GM23338 (cell line): Measurements from ENCODE around the gene ACOD1. TPM values are rescaled to one million over a fixed set of nuclear protein-coding genes. Genes with fewer than 3 reads are reported as not detected.

Experiments
- ATAC-seq: fragments of 200-7000 bp; cut with Tn5 transposase; 3 replicates; pipeline ENCODE4 v1.9.1; 2020
- DNase-seq: peaks from one replicate; pipeline ENCODE4 v3.0.0-alpha.2; 2015; ENCODE audit warnings: low spot score
- H2AFZ ChIP-seq: fragments of 200-600 bp; sonication (generic); 2 replicates; pipeline ENCODE4 v1.8.0; 2016; ENCODE audit warnings: antibody characterized with exemption, mild to moderate bottlenecking, moderate library complexity
- H3F3A ChIP-seq: fragments of 200-600 bp; sonication (generic); replicated peaks from 2 replicates; pipeline ENCODE4 v1.8.0; 2017; ENCODE audit warnings: antibody characterized with exemption, mixed run types, low read depth
- H3K27ac ChIP-seq: fragments of 200-600 bp; sonication (generic); 2 replicates; pipeline ENCODE4 v1.6.1; 2016; ENCODE audit warnings: low read depth
- H3K27me3 ChIP-seq: fragments of 200-600 bp; sonication (generic); 2 replicates; pipeline ENCODE4 v1.8.0; 2016; ENCODE audit warnings: mild to moderate bottlenecking, mixed run types, moderate library complexity; ENCODE audit not compliant: insufficient read depth
- H3K36me3 ChIP-seq: fragments of 200-600 bp; sonication (generic); 2 replicates; pipeline ENCODE4 v1.8.0; 2016; ENCODE audit warnings: mild to moderate bottlenecking; ENCODE audit not compliant: insufficient read depth
- H3K4me1 ChIP-seq: fragments of 200-600 bp; sonication (generic); 2 replicates; pipeline ENCODE4 v1.8.0; 2016; ENCODE audit warnings: mild to moderate bottlenecking, moderate library complexity; ENCODE audit not compliant: insufficient read depth
- H3K4me2 ChIP-seq: fragments of 200-600 bp; sonication (generic); 2 replicates; pipeline ENCODE4 v1.7.1; 2017; ENCODE audit warnings: mixed run types
- H3K4me3 ChIP-seq: fragments of 200-600 bp; sonication (generic); 2 replicates; pipeline ENCODE4 v1.6.1; 2016; ENCODE audit warnings: mixed run types
- H3K79me2 ChIP-seq: fragments of 200-600 bp; sonication (generic); replicated peaks from 2 replicates; pipeline ENCODE4 v1.8.0; 2017; ENCODE audit warnings: mild to moderate bottlenecking; ENCODE audit not compliant: insufficient read depth
- H3K9me2 ChIP-seq: fragments of 200-600 bp; sonication (generic); 2 replicates; pipeline ENCODE4 v1.8.0; 2017; ENCODE audit not compliant: insufficient read depth
- H4K20me1 ChIP-seq: fragments of 200-600 bp; sonication (generic); replicated peaks from 2 replicates; pipeline ENCODE4 v1.8.0; 2017; ENCODE audit warnings: mild to moderate bottlenecking; ENCODE audit not compliant: insufficient read depth
- H3K27ac Mint-ChIP-seq: 2 replicates; pipeline ENCODE4 v1.8.0; 2020; ENCODE audit warnings: inconsistent platforms, mild to moderate bottlenecking, moderate library complexity, mixed read lengths
- H3K27me3 Mint-ChIP-seq: 3 replicates; pipeline ENCODE4 v1.8.0; 2022; ENCODE audit warnings: low read depth, mild to moderate bottlenecking, moderate library complexity, mixed read lengths, inconsistent platforms; ENCODE audit not compliant: insufficient read depth, poor library complexity
- H3K36me3 Mint-ChIP-seq: 3 replicates; pipeline ENCODE4 v1.8.0; 2021; ENCODE audit warnings: low read depth, mild to moderate bottlenecking, inconsistent platforms, moderate library complexity, mixed read lengths
- H3K4me1 Mint-ChIP-seq: 3 replicates; pipeline ENCODE4 v1.8.0; 2020; ENCODE audit warnings: mild to moderate bottlenecking, inconsistent platforms, mixed read lengths
- H3K4me3 Mint-ChIP-seq: 3 replicates; pipeline ENCODE4 v1.8.0; 2021; ENCODE audit warnings: moderate library complexity, mild to moderate bottlenecking, inconsistent platforms, mixed read lengths
- H3K9me3 Mint-ChIP-seq: 3 replicates; pipeline ENCODE4 v1.8.0; 2020; ENCODE audit warnings: moderate library complexity, mild to moderate bottlenecking, inconsistent platforms, mixed read lengths
- CREB1 ChIP-seq: fragments of 250-450 bp; sonication (Bioruptor Pico); IDR thresholded peaks from 2 replicates; pipeline ENCODE4 v1.5.0; 2020; ENCODE audit warnings: low read depth, mild to moderate bottlenecking, moderate library complexity
- EZH2phosphoT487 ChIP-seq: fragments of 200-600 bp; sonication (generic); IDR thresholded peaks from one replicate; pipeline ENCODE4 v1.8.1; 2018; ENCODE audit warnings: antibody characterized with exemption; ENCODE audit not compliant: unreplicated experiment
- JUNB ChIP-seq: IDR thresholded peaks from one replicate; pipeline ENCODE4 v1.6.1; 2016; ENCODE audit warnings: antibody characterized with exemption; ENCODE audit not compliant: unreplicated experiment
- POLR2AphosphoS5 ChIP-seq: IDR thresholded peaks from 2 replicates; pipeline ENCODE4 v1.6.1; 2016; ENCODE audit warnings: antibody characterized with exemption, low read depth
- ZNF114 ChIP-seq: fragments of 250-450 bp; sonication (Bioruptor Pico); IDR thresholded peaks from 2 replicates; pipeline ENCODE4 v1.5.0; 2020; ENCODE audit warnings: mild to moderate bottlenecking, moderate library complexity
- ZNF331 ChIP-seq: fragments of 250-450 bp; sonication (Bioruptor Pico); IDR thresholded peaks from 2 replicates; pipeline ENCODE4 v1.5.0; 2020; ENCODE audit warnings: low read depth, mild to moderate bottlenecking, moderate library complexity
- polyA plus RNA-seq: library from polyadenylated mRNA; unstranded; fragments of >200 nt; fragmentation: Nextera tagmentation; extraction: Ambion mirVana; gene quantifications from 2 replicates; pipeline ENCODE4 v1.2.1, GENCODE V29; 2016
- total RNA-seq: library from RNA; depleted of rRNA; stranded (reverse); fragments of >200 nt; shearing (Covaris generic); gene quantifications from 2 replicates; pipeline ENCODE4 v1.2.3, GENCODE V29; 2014
- TF ChIP-seq, protein P1 (sequence below), 2 experiments: fragments of 200-600 bp in 1 of 2; sonication (generic) in 1 of 2; conservative IDR thresholded peaks; 2 replicates each; pipeline versions ENCODE4 v1.5.1 to v1.6.1; 2016 to 2017; ENCODE audit warnings: antibody characterized with exemption in 2 of 2, low read depth in 2 of 2, mild to moderate bottlenecking in 2 of 2, moderate library complexity in 1 of 2
- TF ChIP-seq, protein P2 (sequence below): fragments of 250-450 bp; sonication (Bioruptor Pico); IDR thresholded peaks from 2 replicates; pipeline ENCODE4 v1.5.0; 2020; ENCODE audit warnings: mild to moderate bottlenecking, moderate library complexity
- TF ChIP-seq, protein P3 (sequence below): IDR thresholded peaks from 2 replicates; pipeline ENCODE4 v1.6.1; 2016; ENCODE audit warnings: antibody characterized with exemption
- TF ChIP-seq, protein P4 (sequence below): IDR thresholded peaks from one replicate; pipeline ENCODE4 v1.6.1; 2018; ENCODE audit warnings: antibody characterized with exemption; ENCODE audit not compliant: unreplicated experiment

The ACOD1 gene
- total and polyA plus RNA-seq, 2 experiments from 2014 or later: not detected

DNA sequence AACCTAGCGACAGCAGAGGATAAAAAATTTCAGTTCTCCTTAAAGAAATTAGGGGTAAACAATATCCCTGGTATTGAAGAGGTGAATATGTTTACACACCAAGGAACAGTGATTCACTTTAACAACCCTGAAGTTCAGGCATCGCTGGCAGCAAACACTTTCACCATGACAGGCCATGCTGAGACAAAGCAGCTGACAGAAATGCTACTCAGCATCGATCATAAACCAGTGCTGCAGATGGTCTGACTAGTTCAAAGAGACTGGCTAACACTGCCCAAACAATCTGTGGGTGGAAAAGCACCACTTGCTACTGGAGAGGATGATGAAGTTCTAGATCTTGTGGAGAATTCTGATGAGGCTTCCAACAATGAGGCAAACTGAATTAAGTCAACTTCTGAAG lies 19.9 kb upstream of the ACOD1 start:
- no peak overlapping the region for H3K27ac ChIP-seq
- DNase-seq (no peak), ATAC-seq (no peak)
- no peak overlapping the region for H3K4me3 ChIP-seq
- H3K36me3 ChIP-seq: no peaks in the 10 kb centered on the region
- Mint-ChIP-seq H3K4me3 (no peak overlapping the region), H3K27me3 (no peaks in the 10 kb centered on the region), H3K9me3 (no peaks in the 10 kb centered on the region), H3K36me3 (no peaks in the 10 kb centered on the region), H3K27ac (no peak overlapping the region), H3K4me1 (0 out of 3 replicates have a peak, but pooled peaks cover 3% of the 10 kb centered on the region)
- H3K79me2 ChIP-seq: no peaks in the 10 kb centered on the region
- no peaks in the 10 kb centered on the region for H3K4me1 ChIP-seq
- H4K20me1 ChIP-seq: no peaks in the 10 kb centered on the region
- no peaks in the 10 kb centered on the region for H3K27me3 ChIP-seq
- H2AFZ ChIP-seq: no peak overlapping the region
- H3K9me2 ChIP-seq: no peaks in the 10 kb centered on the region
- H3F3A ChIP-seq: no peaks in the 10 kb centered on the region
- TF ChIP-seq, protein P1, sequence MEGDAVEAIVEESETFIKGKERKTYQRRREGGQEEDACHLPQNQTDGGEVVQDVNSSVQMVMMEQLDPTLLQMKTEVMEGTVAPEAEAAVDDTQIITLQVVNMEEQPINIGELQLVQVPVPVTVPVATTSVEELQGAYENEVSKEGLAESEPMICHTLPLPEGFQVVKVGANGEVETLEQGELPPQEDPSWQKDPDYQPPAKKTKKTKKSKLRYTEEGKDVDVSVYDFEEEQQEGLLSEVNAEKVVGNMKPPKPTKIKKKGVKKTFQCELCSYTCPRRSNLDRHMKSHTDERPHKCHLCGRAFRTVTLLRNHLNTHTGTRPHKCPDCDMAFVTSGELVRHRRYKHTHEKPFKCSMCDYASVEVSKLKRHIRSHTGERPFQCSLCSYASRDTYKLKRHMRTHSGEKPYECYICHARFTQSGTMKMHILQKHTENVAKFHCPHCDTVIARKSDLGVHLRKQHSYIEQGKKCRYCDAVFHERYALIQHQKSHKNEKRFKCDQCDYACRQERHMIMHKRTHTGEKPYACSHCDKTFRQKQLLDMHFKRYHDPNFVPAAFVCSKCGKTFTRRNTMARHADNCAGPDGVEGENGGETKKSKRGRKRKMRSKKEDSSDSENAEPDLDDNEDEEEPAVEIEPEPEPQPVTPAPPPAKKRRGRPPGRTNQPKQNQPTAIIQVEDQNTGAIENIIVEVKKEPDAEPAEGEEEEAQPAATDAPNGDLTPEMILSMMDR (conservative IDR thresholded peaks at IDR 0.05; ENCODE audit: low read depth in 2 of 2): no peak
- no peak for TF ChIP-seq POLR2AphosphoS5
- no peak for TF ChIP-seq JUNB
- TF ChIP-seq ZNF331: no peak
- no peak for TF ChIP-seq ZNF114 (CRISPR knock-in tag)
- no peak for TF ChIP-seq EZH2phosphoT487
- TF ChIP-seq, protein P2, sequence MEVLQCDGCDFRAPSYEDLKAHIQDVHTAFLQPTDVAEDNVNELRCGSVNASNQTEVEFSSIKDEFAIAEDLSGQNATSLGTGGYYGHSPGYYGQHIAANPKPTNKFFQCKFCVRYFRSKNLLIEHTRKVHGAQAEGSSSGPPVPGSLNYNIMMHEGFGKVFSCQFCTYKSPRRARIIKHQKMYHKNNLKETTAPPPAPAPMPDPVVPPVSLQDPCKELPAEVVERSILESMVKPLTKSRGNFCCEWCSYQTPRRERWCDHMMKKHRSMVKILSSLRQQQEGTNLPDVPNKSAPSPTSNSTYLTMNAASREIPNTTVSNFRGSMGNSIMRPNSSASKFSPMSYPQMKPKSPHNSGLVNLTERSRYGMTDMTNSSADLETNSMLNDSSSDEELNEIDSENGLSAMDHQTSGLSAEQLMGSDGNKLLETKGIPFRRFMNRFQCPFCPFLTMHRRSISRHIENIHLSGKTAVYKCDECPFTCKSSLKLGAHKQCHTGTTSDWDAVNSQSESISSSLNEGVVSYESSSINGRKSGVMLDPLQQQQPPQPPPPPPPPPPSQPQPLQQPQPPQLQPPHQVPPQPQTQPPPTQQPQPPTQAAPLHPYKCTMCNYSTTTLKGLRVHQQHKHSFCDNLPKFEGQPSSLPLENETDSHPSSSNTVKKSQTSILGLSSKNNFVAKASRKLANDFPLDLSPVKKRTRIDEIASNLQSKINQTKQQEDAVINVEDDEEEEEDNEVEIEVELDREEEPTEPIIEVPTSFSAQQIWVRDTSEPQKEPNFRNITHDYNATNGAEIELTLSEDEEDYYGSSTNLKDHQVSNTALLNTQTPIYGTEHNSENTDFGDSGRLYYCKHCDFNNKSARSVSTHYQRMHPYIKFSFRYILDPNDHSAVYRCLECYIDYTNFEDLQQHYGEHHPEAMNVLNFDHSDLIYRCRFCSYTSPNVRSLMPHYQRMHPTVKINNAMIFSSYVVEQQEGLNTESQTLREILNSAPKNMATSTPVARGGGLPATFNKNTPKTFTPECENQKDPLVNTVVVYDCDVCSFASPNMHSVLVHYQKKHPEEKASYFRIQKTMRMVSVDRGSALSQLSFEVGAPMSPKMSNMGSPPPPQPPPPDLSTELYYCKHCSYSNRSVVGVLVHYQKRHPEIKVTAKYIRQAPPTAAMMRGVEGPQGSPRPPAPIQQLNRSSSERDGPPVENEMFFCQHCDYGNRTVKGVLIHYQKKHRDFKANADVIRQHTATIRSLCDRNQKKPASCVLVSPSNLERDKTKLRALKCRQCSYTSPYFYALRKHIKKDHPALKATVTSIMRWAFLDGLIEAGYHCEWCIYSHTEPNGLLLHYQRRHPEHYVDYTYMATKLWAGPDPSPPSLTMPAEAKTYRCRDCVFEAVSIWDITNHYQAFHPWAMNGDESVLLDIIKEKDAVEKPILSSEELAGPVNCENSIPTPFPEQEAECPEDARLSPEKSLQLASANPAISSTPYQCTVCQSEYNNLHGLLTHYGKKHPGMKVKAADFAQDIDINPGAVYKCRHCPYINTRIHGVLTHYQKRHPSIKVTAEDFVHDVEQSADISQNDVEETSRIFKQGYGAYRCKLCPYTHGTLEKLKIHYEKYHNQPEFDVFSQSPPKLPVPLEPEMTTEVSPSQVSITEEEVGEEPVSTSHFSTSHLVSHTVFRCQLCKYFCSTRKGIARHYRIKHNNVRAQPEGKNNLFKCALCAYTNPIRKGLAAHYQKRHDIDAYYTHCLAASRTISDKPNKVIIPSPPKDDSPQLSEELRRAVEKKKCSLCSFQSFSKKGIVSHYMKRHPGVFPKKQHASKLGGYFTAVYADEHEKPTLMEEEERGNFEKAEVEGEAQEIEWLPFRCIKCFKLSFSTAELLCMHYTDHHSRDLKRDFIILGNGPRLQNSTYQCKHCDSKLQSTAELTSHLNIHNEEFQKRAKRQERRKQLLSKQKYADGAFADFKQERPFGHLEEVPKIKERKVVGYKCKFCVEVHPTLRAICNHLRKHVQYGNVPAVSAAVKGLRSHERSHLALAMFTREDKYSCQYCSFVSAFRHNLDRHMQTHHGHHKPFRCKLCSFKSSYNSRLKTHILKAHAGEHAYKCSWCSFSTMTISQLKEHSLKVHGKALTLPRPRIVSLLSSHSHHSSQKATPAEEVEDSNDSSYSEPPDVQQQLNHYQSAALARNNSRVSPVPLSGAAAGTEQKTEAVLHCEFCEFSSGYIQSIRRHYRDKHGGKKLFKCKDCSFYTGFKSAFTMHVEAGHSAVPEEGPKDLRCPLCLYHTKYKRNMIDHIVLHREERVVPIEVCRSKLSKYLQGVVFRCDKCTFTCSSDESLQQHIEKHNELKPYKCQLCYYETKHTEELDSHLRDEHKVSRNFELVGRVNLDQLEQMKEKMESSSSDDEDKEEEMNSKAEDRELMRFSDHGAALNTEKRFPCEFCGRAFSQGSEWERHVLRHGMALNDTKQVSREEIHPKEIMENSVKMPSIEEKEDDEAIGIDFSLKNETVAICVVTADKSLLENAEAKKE (CRISPR knock-in tag): no peak
- no peak for TF ChIP-seq CREB1 (CRISPR knock-in tag)
- TF ChIP-seq, protein P3, sequence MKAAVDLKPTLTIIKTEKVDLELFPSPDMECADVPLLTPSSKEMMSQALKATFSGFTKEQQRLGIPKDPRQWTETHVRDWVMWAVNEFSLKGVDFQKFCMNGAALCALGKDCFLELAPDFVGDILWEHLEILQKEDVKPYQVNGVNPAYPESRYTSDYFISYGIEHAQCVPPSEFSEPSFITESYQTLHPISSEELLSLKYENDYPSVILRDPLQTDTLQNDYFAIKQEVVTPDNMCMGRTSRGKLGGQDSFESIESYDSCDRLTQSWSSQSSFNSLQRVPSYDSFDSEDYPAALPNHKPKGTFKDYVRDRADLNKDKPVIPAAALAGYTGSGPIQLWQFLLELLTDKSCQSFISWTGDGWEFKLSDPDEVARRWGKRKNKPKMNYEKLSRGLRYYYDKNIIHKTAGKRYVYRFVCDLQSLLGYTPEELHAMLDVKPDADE: no peak
- TF ChIP-seq, protein P4, sequence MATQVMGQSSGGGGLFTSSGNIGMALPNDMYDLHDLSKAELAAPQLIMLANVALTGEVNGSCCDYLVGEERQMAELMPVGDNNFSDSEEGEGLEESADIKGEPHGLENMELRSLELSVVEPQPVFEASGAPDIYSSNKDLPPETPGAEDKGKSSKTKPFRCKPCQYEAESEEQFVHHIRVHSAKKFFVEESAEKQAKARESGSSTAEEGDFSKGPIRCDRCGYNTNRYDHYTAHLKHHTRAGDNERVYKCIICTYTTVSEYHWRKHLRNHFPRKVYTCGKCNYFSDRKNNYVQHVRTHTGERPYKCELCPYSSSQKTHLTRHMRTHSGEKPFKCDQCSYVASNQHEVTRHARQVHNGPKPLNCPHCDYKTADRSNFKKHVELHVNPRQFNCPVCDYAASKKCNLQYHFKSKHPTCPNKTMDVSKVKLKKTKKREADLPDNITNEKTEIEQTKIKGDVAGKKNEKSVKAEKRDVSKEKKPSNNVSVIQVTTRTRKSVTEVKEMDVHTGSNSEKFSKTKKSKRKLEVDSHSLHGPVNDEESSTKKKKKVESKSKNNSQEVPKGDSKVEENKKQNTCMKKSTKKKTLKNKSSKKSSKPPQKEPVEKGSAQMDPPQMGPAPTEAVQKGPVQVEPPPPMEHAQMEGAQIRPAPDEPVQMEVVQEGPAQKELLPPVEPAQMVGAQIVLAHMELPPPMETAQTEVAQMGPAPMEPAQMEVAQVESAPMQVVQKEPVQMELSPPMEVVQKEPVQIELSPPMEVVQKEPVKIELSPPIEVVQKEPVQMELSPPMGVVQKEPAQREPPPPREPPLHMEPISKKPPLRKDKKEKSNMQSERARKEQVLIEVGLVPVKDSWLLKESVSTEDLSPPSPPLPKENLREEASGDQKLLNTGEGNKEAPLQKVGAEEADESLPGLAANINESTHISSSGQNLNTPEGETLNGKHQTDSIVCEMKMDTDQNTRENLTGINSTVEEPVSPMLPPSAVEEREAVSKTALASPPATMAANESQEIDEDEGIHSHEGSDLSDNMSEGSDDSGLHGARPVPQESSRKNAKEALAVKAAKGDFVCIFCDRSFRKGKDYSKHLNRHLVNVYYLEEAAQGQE: no peak
- H3K4me2 ChIP-seq: no peak overlapping the region
